Measurements from ENCODE around the gene PLAA. TPM values are rescaled to one million over a fixed set of nuclear protein-coding genes. Genes with fewer than 3 reads are reported as not detected.
A peak's percentile ranks its signal among the peaks of the same experiment; 100 is the strongest.

Gene PLAA
- total RNA-seq: 10 to 100 TPM; 22.4 to 32.3 (median 28.0) TPM

DNA sequence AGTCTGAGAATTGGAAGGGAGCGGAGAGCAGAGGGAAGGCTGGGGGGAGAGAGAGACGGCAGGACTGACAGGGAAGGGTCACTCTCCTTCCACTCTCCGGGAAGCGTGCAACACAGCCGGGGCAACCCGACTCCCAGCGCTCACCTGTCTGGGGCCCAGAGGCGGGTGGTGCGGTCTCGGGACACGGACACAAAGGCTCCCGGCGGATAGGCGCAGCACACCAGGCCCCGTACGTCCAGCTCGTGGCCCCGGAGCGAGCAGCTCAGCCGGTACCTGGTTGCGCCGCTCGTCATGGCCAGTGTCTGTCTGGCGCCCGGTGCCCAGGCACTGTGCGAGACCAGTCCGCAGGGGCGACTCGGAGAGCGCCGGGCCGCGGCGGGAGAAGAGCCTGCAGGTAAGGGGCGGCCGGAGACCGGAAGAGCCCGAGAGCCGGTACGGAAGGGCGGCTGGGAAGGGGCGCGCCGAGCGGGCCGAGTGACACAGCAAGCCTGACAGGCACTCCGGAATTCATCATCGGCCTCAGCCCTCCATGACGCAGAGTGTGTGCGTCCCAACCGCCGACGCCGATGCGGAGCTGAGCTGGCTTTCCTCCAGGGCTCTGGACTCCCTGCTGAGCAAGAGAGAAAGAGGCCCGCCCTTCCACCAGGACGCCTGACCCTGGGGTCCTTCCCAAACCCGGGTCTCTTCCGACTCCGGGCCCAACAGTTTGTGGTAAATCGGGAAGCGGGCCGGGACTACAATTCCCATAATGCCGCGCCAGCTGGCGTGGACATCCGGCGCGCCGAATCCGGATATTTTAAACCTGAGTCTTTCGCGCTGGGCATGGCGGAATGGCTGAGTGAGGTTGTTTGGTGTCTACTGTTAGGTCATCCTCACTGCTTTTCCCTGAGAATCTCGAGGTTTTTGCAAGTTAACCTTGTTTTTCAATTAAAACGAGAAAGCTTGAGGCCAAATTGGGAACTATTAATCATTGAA lies at the start of gene PLAA:
TSS of gene PLAA (minus strand) at position 490 of the 975 bp plus-strand sequence. CDS start at position 293, 197 bp downstream.
- H3K27ac ChIP-seq (replicated peaks in 1 of 4): peak within 1 kb of the TSS; percentile 93 to 98 (median 95)
- peaks cover 25 to 43% (median 34%) of the 10 kb centered on the region in 4 donors for H3K4me1 ChIP-seq
- H3K27me3 ChIP-seq: no peaks in the 10 kb centered on the region
- TF ChIP-seq CTCF (IDR thresholded peaks at IDR 0.05) (peak in 2 of 3 experiments; percentile 9 to 31), EP300 (IDR thresholded peaks at IDR 0.05) (no peak), POLR2AphosphoS5 (IDR thresholded peaks at IDR 0.05) (peak; percentile 84 to 88), POLR2A (IDR thresholded peaks at IDR 0.05; ENCODE audit: low read depth) (peak; percentile 30)
- H3K9me3 ChIP-seq: no peaks in the 10 kb centered on the region
- peak within 1 kb of the TSS; percentile 71 to 98 (median 88) for H3K4me3 ChIP-seq
- WGBS: under 1% methylated on average over 31 of the region's 76 CpGs
- intact Hi-C loops (cut with DNase I): loop anchor here (5.0 kb wide), 1 partner anchor 55 kb away; the partner anchor contains the start of gene CAAP1
- no peaks in the 10 kb centered on the region for H3K36me3 ChIP-seq
- DNase-seq (ENCODE audit: extremely low spot score): peak; percentile 97

- H3K27me3 ChIP-seq: no peaks in the 10 kb centered on the region
- H3K36me3 ChIP-seq: peaks cover 4 to 24% (median 7%) of the 10 kb centered on the region in 4 donors
- intact Hi-C loops (cut with DNase I): no loop called here
- H3K4me1 ChIP-seq: no peaks in the 10 kb centered on the region
- 93% methylated on average over 2 of the region's 2 CpGs for WGBS
- no peak for TF ChIP-seq POLR2AphosphoS5 (IDR thresholded peaks at IDR 0.05)
- TF ChIP-seq POLR2A (IDR thresholded peaks at IDR 0.05; ENCODE audit: low read depth): no peak
- no peak for TF ChIP-seq CTCF (IDR thresholded peaks at IDR 0.05)
- TF ChIP-seq EP300 (IDR thresholded peaks at IDR 0.05): no peak
- H3K9me3 ChIP-seq: no peaks in the 10 kb centered on the region
- no peak overlapping the region for H3K27ac ChIP-seq (replicated peaks in 1 of 4)
- H3K4me3 ChIP-seq: no peak overlapping the region
- DNase-seq (ENCODE audit: extremely low spot score): no peak
These were observed 48.8 kb upstream of the PLAA start for GRCh38 chr9:26995810-26996209.

DNA sequence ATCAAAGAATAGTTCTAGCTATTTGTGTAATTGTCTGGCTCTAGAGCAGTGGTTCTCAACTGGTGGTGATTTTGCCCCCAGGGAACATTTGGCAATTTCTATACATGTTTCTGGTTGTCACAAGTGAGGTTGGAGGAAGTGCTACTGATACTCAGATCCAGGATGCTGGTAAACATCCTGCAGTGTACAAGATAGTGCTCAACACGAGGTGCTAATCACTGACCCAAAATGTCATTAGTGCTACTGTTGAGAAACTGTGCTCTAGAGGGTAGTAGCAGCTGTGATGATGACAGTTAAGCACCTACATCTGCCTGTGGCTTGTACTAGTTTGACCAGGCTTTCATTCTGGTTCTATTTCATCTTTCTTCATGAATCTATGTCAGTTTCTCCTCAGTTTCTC lies 36.3 kb upstream of the PLAA start:
- no peak for TF ChIP-seq CTCF (IDR thresholded peaks at IDR 0.05)
- no peak for TF ChIP-seq POLR2AphosphoS5 (IDR thresholded peaks at IDR 0.05)
- no peak for TF ChIP-seq EP300 (IDR thresholded peaks at IDR 0.05)
- no peak for TF ChIP-seq POLR2A (IDR thresholded peaks at IDR 0.05; ENCODE audit: low read depth)
- intact Hi-C loops (cut with DNase I): no loop called here
- H3K36me3 ChIP-seq: peaks cover 16 to 76% (median 34%) of the 10 kb centered on the region in 4 donors
- WGBS: 80% methylated on average over 1 of the region's 1 CpG
- no peak for DNase-seq (ENCODE audit: extremely low spot score)
- H3K4me1 ChIP-seq: no peaks in the 10 kb centered on the region
- H3K27me3 ChIP-seq: no peaks in the 10 kb centered on the region
- no peak overlapping the region for H3K27ac ChIP-seq (replicated peaks in 1 of 4)
- no peaks in the 10 kb centered on the region for H3K9me3 ChIP-seq
- no peak overlapping the region for H3K4me3 ChIP-seq

GRCh38 chr9:26975728-26976707 lies 29.0 kb upstream of the PLAA start:
- no peak for DNase-seq (ENCODE audit: extremely low spot score)
- WGBS: 84% methylated on average over 18 of the region's 18 CpGs
- intact Hi-C loops (cut with DNase I): loop anchor here (5.0 to 10.0 kb wide), 3 partner anchors 51 to 229 kb away; partner anchors contain the start of gene CAAP1
- Histone ChIP-seq H3K36me3 (peaks cover 0 to 30% (median under 1%) of the 10 kb centered on the region in 4 donors), H3K27ac (replicated peaks in 1 of 4) (no peak overlapping the region), H3K27me3 (no peaks in the 10 kb centered on the region), H3K4me1 (peaks cover 0 to 12% (median 3%) of the 10 kb centered on the region in 4 donors), H3K9me3 (no peaks in the 10 kb centered on the region), H3K4me3 (peak overlapping the region in 1 of 4 donors; percentile 8)
- TF ChIP-seq POLR2A (IDR thresholded peaks at IDR 0.05; ENCODE audit: low read depth): no peak
- TF ChIP-seq POLR2AphosphoS5 (IDR thresholded peaks at IDR 0.05): no peak
- no peak for TF ChIP-seq EP300 (IDR thresholded peaks at IDR 0.05)
- TF ChIP-seq CTCF (IDR thresholded peaks at IDR 0.05): peak; percentile 44 to 61 (median 50)

All from esophagus muscularis mucosa (tissue), 4 donors.